Spleen (tissue), 11 donors: Measurements from ENCODE around the gene ACTN2. TPM values are rescaled to one million over a fixed set of nuclear protein-coding genes. Genes with fewer than 3 reads are reported as not detected.
A peak's percentile ranks its signal among the peaks of the same experiment; 100 is the strongest.

Experiments
- DNase-seq: peaks from one replicate; pipeline ENCODE4 v3.0.0-alpha.2; 2020
- H3K27ac ChIP-seq, 8 donors: fragments of 200-600 bp; sonication (generic) in 7 of 8; 1 replicate in 4 of 8; 2 replicates in 4 of 8; pipeline versions ENCODE4 v1.5.0 to v1.8.0; 2016 to 2021; ENCODE audit warnings: inconsistent platforms in 4 of 8, mild to moderate bottlenecking in 4 of 8, moderate library complexity in 1 of 8
- H3K27me3 ChIP-seq, 7 donors: fragments of 200-600 bp; sonication (generic) in 6 of 7; replicated peaks in 1 of 7; 1 replicate in 4 of 7; 2 replicates in 3 of 7; pipeline versions ENCODE4 v1.5.0 to v1.8.0; 2016 to 2021; ENCODE audit warnings: inconsistent platforms in 3 of 7, mild to moderate bottlenecking in 1 of 7
- H3K36me3 ChIP-seq, 6 donors: fragments of 200-600 bp; sonication (generic) in 5 of 6; 1 replicate in 4 of 6; 2 replicates in 2 of 6; pipeline versions ENCODE4 v1.5.0 to v1.8.0; 2016 to 2021; ENCODE audit warnings: inconsistent platforms in 2 of 6
- H3K4me1 ChIP-seq, 6 donors: fragments of 200-600 bp; sonication (generic) in 5 of 6; 1 replicate in 3 of 6; 2 replicates in 3 of 6; pipeline versions ENCODE4 v1.5.0 to v1.8.0; 2016 to 2021; ENCODE audit warnings: inconsistent platforms in 3 of 6
- H3K4me3 ChIP-seq, 8 donors: fragments of 200-600 bp; sonication (generic) in 7 of 8; 1 replicate in 4 of 8; 2 replicates in 4 of 8; pipeline versions ENCODE4 v1.5.0 to v1.8.0; 2016 to 2021; ENCODE audit warnings: inconsistent platforms in 4 of 8, mild to moderate bottlenecking in 4 of 8, moderate library complexity in 2 of 8
- H3K9me3 ChIP-seq, 8 donors: fragments of 200-600 bp; sonication (generic) in 7 of 8; 1 replicate in 4 of 8; 2 replicates in 4 of 8; pipeline versions ENCODE4 v1.5.0 to v1.8.0; 2016 to 2021; ENCODE audit warnings: inconsistent platforms in 4 of 8
- POLR2A ChIP-seq, 3 donors: fragments of 450-650 bp; IDR thresholded peaks; one replicate each; pipeline ENCODE4 v1.5.1; 2017; ENCODE audit warnings: antibody characterized with exemption in 3 of 3, mild to moderate bottlenecking in 1 of 3
- POLR2AphosphoS5 ChIP-seq, 3 donors: sonication (generic); formaldehyde crosslinking; IDR thresholded peaks; one replicate each; pipeline ENCODE4 v1.5.1; 2017; ENCODE audit warnings: antibody characterized with exemption in 3 of 3
- WGBS, 5 donors: extraction: QIAGEN DNeasy Blood & Tissue Kit in 3 of 5; methylation state at CpG; one replicate each; pipeline versions ENCODE4 v1.1.5 to v1.1.7; 2013 to 2018; 5-methylcytosine and 5-hydroxymethylcytosine counted together
- intact Hi-C: fragments of 100-400 bp; cut with DNase I; formaldehyde crosslinking; loops from one replicate; pipeline ENCODE4 v1.15.0; 2023; ENCODE audit warnings: low total_unique reads
- polyA plus RNA-seq, 3 donors: library from polyadenylated mRNA; stranded (reverse); fragments of 200-250 nt; gene quantifications; one replicate each; pipeline ENCODE4 v1.2.1, GENCODE V29; 2013
- total RNA-seq, 7 donors: library from RNA; depleted of rRNA in 3 of 7; stranded (reverse); fragments of >200 nt in 3 of 7; fragmentation: NEBNext Ultra II Directional in 4 of 7; extraction: Animal tissue kit (Norgen Biotek cat#: 25700) in 4 of 7; gene quantifications; one replicate each; pipeline versions ENCODE4 v1.1.0 to v1.2.1, GENCODE V29; 2016 to 2021
- TF ChIP-seq, protein P1 (sequence below), 11 experiments: fragments of 200-600 bp in 7 of 11; fragments of 450-650 bp in 4 of 11; sonication (generic) in 4 of 11; IDR thresholded peaks in 8 of 11; conservative IDR thresholded peaks in 3 of 11; 1 replicate in 7 of 11; 2 replicates in 4 of 11; pipeline versions ENCODE4 v1.4.0 to v1.8.0; 2016 to 2021; ENCODE audit warnings: antibody characterized with exemption in 11 of 11, inconsistent platforms in 4 of 11, mild to moderate bottlenecking in 1 of 11
- donor health status: healthy with polysubstance abuse.
- donor health status: DM: no; HTN: no; CAD: no; lungs with moderate emphysema.
- donor health status: DM: no; HTN: no; CAD: no.
- donor health status: Bipolar disorder and iron deficiency.
- donor health status: healthy.
- donor health status: DM: no; HTN: no; CAD: no.
- donor health status: DM: yes; HTN: yes; CAD: no.

Gene ACTN2
- total and polyA plus RNA-seq, 10 donors = 0.19 to 1.5 (median 0.64) TPM; not detected in 4

- intact Hi-C loops = no loop called here
- Histone ChIP-seq H3K4me3 (no peak overlapping the region), H3K27ac (no peak overlapping the region), H3K36me3 (no peaks in the 10 kb centered on the region), H3K9me3 (peaks cover 0 to 5% (median 0%) of the 10 kb centered on the region in 8 donors), H3K4me1 (no peaks in the 10 kb centered on the region), H3K27me3 (peaks cover 0 to 3% (median 0%) of the 10 kb centered on the region in 7 donors)
- 92 to 95% (median 94%) methylated on average over 15 to 16 of the region's 16 CpGs for WGBS, 5 donors
- no peak for TF ChIP-seq POLR2A (IDR thresholded peaks at IDR 0.05)
- TF ChIP-seq, protein P1, sequence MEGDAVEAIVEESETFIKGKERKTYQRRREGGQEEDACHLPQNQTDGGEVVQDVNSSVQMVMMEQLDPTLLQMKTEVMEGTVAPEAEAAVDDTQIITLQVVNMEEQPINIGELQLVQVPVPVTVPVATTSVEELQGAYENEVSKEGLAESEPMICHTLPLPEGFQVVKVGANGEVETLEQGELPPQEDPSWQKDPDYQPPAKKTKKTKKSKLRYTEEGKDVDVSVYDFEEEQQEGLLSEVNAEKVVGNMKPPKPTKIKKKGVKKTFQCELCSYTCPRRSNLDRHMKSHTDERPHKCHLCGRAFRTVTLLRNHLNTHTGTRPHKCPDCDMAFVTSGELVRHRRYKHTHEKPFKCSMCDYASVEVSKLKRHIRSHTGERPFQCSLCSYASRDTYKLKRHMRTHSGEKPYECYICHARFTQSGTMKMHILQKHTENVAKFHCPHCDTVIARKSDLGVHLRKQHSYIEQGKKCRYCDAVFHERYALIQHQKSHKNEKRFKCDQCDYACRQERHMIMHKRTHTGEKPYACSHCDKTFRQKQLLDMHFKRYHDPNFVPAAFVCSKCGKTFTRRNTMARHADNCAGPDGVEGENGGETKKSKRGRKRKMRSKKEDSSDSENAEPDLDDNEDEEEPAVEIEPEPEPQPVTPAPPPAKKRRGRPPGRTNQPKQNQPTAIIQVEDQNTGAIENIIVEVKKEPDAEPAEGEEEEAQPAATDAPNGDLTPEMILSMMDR (IDR thresholded peaks at IDR 0.05 in 8 of 11, conservative IDR thresholded peaks at IDR 0.05 in 3 of 11) = no peak
- no peak for DNase-seq
Measured at GRCh38 chr1:236786453-236786852, 100.2 kb downstream of the ACTN2 start.

DNA sequence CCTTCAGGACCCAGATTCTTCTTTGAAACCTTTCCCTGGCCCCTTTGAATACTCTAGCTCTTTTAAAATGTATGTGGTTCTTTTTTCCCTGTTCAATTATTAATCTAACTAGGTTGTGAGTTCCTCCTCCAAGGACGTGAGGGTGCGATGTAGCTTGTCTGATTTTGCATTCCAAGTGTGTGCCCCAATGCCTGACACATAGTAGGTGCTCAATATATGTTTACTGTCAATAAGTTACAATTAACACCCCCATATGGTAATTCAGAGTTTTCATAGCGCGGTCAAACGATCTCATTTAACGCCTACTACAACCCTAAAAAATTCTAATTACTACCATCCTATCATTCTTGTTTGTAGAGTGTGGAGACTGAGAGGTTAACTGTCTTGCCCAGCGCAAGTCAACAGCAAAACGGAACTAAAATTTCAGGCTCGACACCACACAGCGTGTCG, 108.3 kb downstream of the ACTN2 start:
- intact Hi-C loops = no loop called here
- Histone ChIP-seq H3K27ac (peak overlapping the region; percentile 80 to 96 (median 92)), H3K9me3 (no peaks in the 10 kb centered on the region), H3K36me3 (no peaks in the 10 kb centered on the region), H3K4me1 (peaks cover 10 to 44% (median 34%) of the 10 kb centered on the region in 6 donors), H3K27me3 (peaks cover 0 to 5% (median 0%) of the 10 kb centered on the region in 7 donors), H3K4me3 (peak overlapping the region; percentile 74 to 99 (median 90))
- DNase-seq = no peak
- 14 to 19% (median 18%) methylated on average over 11 of the region's 11 CpGs for WGBS, 5 donors
- TF ChIP-seq POLR2A (IDR thresholded peaks at IDR 0.05) (no peak), POLR2AphosphoS5 (IDR thresholded peaks at IDR 0.05) (no peak)
- TF ChIP-seq, protein P1 (IDR thresholded peaks at IDR 0.05 in 8 of 11, conservative IDR thresholded peaks at IDR 0.05 in 3 of 11) = no peak

- peaks cover 10 to 50% (median 36%) of the 10 kb centered on the region in 6 donors for H3K4me1 ChIP-seq
- DNase-seq = peak; percentile 96
- peak within 1 kb of the TSS; percentile 80 to 96 (median 92) for H3K27ac ChIP-seq
- H3K4me3 ChIP-seq = peak within 1 kb of the TSS; percentile 74 to 99 (median 90)
- no peaks in the 10 kb centered on the region for H3K36me3 ChIP-seq
- 0 to 1% (median 0%) methylated on average over 35 to 67 of the region's 67 CpGs for WGBS, 5 donors
- intact Hi-C loops = no loop called here
- H3K27me3 ChIP-seq = peaks cover 0 to 5% (median 0%) of the 10 kb centered on the region in 7 donors
- no peaks in the 10 kb centered on the region for H3K9me3 ChIP-seq
- TF ChIP-seq, protein P1 (IDR thresholded peaks at IDR 0.05 in 8 of 11, conservative IDR thresholded peaks at IDR 0.05 in 3 of 11) = peak in 1 of 11 experiments; percentile 30
- TF ChIP-seq POLR2A (IDR thresholded peaks at IDR 0.05) (peak in 2 of 3 donors; percentile 28 to 89), POLR2AphosphoS5 (IDR thresholded peaks at IDR 0.05) (peak; percentile 95 to 97 (median 96))
Measured at GRCh38 chr1:236795035-236795756, 108.9 kb downstream of the ACTN2 start, which contains the start of gene MTR. Gene MTR, plus strand, starts transcription at chr1:236795292. Its CDS starts 412 bp downstream, at chr1:236795704.
